GM18858 (cell line): ENCODE results near the gene TMIGD2.
"Not testable (repeated sequence)": the region's sequence is repeated elsewhere in the genome, so short reads cannot be mapped to it uniquely, and the experiment has no call there.

Source experiments
- ATAC-seq: cut with Tn5 transposase; IDR thresholded peaks from one replicate; pipeline ENCODE4 v1.9.1; 2021; ENCODE audit not compliant: unreplicated experiment

TMIGD2 gene

GRCh38 chr19:4297901-4298809 lies 4.0 kb downstream of the TMIGD2 start:
- no peak for ATAC-seq

DNA sequence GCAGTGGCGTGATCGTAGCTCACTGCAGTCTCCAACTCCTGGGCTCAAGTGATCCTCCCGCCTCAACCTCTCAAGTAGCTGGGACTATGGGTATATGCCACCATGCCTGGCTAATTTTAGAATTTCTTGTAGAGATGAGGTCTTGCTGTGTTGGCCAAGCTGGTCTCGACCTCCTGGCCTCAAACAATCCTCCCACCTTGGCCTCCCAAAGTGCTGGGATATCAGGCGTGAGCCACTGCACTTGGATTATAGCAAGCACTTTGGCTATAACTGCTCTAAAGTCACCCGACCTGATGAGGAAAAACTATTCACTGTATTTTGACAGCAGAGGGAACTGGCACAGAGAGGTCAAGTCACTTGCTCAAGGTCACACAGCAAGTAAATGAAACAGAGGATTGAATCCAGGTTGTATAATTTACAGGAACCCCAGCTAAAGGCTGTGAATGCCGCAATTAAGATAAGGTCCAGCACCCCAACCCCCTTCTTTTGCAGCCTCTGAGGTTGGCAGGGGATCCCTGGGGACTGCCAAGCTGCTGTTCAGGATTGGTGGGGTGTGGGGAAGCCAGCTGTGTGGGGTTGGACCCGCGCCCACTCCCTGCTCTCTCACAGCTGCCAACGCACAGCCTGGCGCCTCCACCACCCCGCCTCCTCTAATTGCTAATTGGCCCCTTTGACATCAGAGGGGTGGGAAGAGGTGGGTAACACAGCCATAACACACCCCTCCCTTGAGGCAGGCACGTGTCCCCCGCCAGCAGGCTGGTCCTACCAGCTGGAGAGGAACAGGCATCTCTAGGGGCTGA lies 6.0 kb downstream of the TMIGD2 start:
- ATAC-seq = no peak

DNA sequence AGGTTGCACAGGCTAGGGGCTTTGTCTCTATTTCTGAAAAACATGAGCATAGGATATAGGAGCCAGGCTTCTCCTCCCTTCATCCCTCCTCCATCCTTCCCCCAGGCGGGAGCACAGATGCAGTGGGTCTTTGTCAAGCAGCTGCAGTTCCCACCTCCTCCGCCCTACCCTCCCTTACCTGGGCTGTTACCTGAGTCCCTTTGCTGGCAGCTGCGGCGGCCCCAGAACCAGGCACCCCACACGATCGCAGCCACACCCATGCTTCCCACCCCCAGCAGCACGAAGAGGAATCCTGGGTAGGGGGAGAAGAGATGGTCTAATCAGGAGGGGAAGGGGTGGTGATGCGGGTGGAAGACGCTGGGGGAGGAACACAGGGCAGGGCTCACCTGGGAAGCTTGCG lies 7.8 kb downstream of the TMIGD2 start:
- ATAC-seq = no peak

- no peak for ATAC-seq
These were observed 9.7 kb downstream of the TMIGD2 start for GRCh38 chr19:4292515-4292914.

GRCh38 chr19:4291184-4291732 lies 10.9 kb downstream of the TMIGD2 start:
- no peak for ATAC-seq

DNA sequence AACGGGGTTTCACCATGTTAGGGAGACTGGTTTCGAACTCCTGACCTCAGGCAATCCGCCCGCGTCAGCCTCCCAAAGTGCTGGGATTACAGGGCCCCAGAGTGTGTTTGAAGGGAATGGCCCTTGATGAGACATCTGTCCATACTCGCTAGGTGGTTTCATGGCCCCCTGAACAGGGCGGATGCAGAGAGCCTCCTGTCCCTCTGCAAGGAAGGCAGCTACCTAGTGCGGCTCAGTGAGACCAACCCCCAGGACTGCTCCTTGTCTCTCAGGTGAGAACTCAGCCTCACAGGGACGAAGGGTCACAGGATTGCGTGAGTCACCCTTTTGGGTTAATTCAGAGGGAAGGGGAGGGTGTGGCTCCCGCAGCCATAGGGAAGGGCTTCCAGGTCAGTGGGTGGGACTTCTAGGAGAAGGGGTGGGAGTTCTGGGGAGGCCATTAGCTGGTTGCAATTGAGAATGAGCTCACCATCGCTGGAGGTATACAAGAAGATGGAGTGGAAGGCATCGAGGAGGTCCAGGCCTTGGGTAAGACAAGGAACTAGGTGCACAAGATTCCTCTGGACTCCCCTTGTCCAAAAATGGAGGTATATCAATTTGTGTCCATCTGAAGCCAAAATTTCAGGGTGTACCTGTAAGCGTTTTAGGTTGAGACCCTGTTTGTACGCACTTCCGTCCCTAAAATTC lies 14.0 kb downstream of the TMIGD2 start:
- no peak for ATAC-seq

DNA sequence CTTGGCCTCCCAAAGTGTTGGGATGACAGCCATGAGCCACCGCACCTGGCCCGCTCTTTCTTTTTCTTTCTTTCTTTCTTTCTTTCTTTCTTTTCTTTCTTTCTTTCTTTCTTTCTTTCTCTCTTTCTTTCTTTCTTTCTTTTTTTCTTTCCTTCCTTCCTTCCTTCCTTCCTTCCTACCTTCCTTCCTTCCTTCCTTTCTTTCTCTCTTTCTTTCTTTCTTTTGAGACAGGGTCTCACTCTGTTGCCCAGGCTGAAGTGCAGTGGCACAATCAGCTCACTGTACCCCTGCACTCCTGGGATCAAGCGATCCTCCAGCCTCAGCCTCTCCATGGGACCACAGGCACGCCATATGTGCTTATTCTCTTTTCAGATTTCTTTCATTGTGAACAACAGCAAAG lies 16.0 kb downstream of the TMIGD2 start:
- ATAC-seq = not testable (repeated sequence)

- ATAC-seq = no peak
These were observed 17.2 kb downstream of the TMIGD2 start for GRCh38 chr19:4284974-4285373.

GRCh38 chr19:4284176-4284958 lies 17.8 kb downstream of the TMIGD2 start:
- ATAC-seq = no peak

GRCh38 chr19:4279530-4280422 lies 22.4 kb downstream of the TMIGD2 start:
- no peak for ATAC-seq

DNA sequence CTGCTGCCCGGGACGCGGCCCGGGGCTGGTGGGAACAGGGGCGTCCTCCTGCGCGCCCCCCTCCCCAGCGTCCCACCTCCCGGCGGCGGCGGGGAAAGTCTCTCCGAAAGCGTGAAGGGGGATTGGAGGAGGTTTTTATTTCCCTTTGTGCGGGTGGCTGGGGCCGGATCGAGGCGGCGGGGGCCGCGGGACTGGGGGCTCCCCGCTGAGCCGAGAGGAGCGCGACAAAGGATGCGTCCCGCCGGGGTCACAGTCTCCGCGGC lies 23.0 kb downstream of the TMIGD2 start:
- ATAC-seq = no peak

DNA sequence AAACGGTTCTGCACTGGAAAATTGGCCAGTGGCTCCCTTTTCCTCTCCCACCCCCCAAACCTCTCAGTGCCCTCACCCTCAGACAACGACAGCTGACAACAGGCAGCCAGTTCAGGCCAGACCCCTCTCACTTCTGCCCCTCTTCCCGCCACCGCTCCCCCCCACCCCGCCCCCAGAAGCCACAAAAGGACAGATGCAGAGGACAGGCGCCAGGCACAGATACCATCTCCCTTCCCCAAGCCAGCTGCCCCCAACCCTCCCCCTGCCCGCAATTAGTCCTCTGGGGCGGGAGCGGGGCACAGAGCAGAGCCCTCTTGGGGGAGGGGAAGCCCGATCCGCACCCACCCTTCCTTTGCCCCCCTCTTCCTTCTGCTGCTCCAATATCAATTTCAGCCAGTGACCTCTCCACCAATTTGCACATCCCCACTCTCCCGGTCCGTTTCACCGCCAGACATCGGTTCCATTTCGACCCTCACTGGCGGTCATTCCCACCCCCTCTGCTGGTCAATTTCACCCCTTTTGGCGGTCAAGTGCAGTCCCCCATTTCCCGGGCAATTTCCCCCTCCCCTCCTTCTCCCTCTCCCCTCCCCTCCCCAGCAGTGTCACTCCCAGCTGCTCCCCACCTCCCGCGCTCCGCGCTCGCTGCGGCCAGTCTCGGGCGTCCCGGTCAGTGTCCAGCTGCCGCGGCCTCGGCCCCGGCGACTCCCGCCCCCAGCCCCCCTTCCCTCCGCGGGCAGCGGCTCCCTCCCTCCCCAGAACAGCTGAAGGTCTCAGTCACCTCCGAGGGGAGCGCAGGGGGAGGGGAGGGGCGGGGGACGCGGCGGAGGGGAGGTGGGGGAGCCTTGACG lies 23.5 kb downstream of the TMIGD2 start, which contains the start of gene SHD:
Gene SHD (plus strand): TSS at position 848 of the 848 bp plus-strand sequence. CDS start 798 bp downstream, outside the sequence.
- no peak for ATAC-seq

GRCh38 chr19:4278010-4278409 lies 24.2 kb downstream of the TMIGD2 start:
- ATAC-seq = no peak

GRCh38 chr19:4277191-4277696 lies 24.9 kb downstream of the TMIGD2 start:
- ATAC-seq = no peak

DNA sequence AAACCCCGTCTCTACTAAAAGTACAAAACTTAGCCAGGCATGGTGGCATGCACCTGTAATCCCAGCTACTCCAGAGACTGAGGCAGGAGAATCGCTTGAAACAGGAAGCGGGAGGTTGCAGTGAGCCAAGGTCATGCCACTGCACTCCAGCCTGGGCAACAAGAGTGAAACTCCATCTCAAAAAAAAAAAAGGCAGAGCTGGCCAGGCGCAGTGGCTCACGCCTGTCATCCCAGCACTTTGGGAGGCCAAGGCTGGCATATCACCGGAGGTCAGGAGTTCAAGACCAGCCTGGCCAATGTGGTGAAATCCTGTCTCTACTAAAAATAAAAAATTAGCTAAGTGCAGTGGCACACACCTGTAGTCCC lies 27.9 kb downstream of the TMIGD2 start:
- not testable (repeated sequence) for ATAC-seq

DNA sequence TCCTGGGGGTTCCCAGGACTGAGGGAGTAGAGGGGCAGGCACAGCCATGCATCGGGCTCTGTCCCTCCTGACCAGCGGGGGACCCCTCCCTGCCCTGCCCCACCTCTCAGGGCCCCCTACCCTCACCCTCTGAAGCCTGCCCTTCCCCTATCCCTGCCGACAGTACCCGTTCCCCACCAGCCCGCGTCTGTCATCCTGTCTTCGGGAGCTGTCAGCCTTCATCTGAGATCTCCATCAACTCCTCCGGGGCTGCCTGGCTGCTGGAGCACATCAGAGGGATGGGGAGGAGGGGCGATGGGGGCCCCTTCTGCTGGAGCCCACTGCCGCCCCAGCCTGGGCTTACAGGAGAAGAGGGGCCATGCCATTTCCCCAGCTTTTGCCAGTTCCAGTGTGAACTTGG lies 29.3 kb downstream of the TMIGD2 start:
- no peak for ATAC-seq

- ATAC-seq = no peak
These were observed 33.3 kb downstream of the TMIGD2 start for GRCh38 chr19:4268816-4269430.
